GM13977 (cell line): ENCODE results near the gene CRAT.
A peak's percentile ranks its signal among the peaks of the same experiment; 100 is the strongest.

Experiments used
- DNase-seq: peaks from one replicate; pipeline ENCODE4 v3.0.0; 2012; ENCODE audit warnings: low spot score
- CTCF ChIP-seq: IDR thresholded peaks from 2 replicates; pipeline ENCODE4 v1.5.1; 2012; ENCODE audit warnings: mild to moderate bottlenecking, control low read depth; ENCODE audit not compliant: insufficient read depth; ENCODE audit errors: extremely low read depth, missing control alignments
- in situ Hi-C: fragments of 300-500 bp; cut with MboI; formaldehyde crosslinking; loops from one replicate; pipeline ENCODE4 v1.12.0; 2022; ENCODE audit warnings: low sequenced_read_pairs, low pct_unique_long_range_greater_than_20kb, mixed read lengths, inconsistent platforms; ENCODE audit not compliant: unreplicated experiment

Gene CRAT

DNA sequence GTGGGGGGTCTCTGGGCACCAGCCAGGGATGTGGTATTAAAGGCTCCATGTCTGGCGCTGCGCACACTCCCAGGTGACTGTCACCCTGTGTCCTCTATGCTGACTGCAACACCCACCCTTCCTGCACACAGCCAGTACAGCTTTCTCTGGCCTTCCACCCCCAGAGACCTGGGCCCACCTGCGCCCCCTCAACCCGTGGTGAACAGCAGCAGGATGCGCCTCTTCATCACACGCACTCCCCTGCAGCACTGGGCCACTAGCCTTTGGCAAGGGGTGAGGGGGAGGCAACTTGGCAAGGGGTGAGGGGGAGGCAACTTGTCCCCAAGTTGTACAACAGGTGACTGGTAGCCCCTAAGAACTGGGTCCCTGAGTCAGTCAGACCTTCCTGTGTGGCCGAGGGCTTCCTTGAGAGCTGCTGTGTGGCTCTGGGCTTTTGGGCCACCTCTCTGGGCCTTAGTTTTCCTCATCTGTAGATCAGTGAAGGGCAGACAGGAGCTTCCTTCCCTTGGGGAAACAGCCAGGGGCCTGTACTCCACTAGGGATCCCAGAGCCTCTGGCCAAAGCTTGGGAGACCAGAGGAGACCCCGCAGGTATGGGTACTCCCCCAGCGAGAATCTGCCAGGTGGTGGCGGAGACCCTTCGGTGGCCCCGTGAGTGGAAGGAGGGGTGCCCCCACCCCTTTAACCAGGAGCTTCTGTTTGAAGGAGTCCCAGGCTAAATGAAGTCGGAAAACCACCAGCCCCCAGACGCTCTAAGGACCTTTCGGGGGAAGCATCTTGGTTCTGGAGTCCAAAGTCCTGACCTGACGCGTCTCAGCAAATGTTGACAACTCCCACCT lies 4.5 kb downstream of the CRAT start:
- in situ Hi-C loops = no loop called here
- TF ChIP-seq CTCF = no peak
- DNase-seq = no peak

GRCh38 chr9:129104051-129104450 lies 6.5 kb downstream of the CRAT start:
- DNase-seq = no peak

DNA sequence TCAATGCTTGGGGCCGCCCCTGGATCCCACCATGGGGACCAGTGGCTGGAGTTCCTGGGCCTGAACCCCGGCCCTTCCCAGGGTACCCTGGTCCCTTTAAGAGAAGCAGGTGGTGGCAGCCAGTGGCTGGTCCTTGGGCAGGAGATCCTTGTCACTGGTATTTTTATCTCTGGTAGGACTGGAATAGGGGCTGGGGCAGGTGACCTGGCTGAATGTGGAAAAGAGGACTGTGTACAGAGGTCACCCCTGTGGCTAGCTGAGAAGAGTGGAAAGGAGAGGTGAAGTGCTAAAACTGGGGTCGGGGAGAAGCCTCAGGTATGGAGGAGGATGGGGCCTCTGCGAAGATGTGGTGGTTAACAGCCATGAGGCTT lies 7.0 kb downstream of the CRAT start:
- in situ Hi-C loops = no loop called here
- TF ChIP-seq CTCF = no peak
- DNase-seq = no peak

More at GRCh38 chr9:129104051-129104450, 6.5 kb downstream of the CRAT start:
- no peak for TF ChIP-seq CTCF
- in situ Hi-C loops = no loop called here

DNA sequence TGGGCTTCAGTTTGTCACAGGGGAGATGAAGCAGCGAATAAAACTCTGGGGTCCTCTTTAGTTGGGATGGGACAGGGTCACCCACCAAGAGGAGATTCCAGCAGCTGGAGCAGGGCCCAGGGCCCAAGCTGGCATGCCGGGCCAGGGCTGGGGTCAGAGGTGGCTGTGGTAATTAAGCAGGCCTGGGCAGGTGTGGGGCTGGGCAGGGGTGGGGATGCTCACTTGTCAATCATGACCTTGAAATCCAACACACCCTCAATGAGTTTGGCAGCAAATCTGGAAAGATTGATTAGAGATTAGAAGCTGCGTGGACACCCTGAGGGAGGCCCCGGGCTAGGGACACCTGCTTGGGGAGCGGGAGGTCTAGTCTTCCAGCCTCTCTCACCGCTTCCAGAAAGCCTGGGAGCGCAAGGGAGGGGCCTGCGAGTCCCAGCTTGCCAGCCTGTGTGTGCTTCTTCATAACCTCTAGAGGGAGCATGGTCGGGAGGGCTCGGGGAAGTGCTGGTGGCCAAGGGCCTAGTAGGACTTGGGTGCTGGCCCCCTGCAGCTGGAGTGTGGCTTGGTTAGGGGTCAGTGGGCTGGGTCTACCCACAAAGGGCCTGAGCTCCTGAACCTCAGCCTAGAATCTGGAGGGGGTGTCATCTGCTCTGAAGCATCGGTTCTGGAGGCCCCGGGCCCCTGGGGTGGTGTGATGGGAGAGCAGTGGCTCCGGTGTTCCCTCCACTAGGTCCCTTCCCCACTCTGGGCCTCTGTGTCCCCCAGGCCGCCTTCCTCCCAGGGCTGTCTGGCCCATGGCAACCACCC lies 7.6 kb downstream of the CRAT start:
- in situ Hi-C loops = no loop called here
- TF ChIP-seq CTCF = peak; percentile 70
- peak; percentile 76 for DNase-seq

GRCh38 chr9:129102095-129102525 lies 8.5 kb downstream of the CRAT start:
- in situ Hi-C loops = no loop called here
- DNase-seq = no peak
- no peak for TF ChIP-seq CTCF

- no peak for TF ChIP-seq CTCF
- in situ Hi-C loops = no loop called here
- DNase-seq = no peak
These were observed 9.3 kb downstream of the CRAT start for GRCh38 chr9:129101279-129101678.
